Effector CD4-positive, alpha-beta T cell (primary cell): Measurements from ENCODE around the gene PDE10A.
"Not testable (repeated sequence)": the region's sequence is repeated elsewhere in the genome, so short reads cannot be mapped to it uniquely, and the experiment has no call there.

Source experiments
- DNase-seq: peaks from one replicate; pipeline ENCODE4 v3.0.0-alpha.2; 2020

Gene PDE10A

DNA sequence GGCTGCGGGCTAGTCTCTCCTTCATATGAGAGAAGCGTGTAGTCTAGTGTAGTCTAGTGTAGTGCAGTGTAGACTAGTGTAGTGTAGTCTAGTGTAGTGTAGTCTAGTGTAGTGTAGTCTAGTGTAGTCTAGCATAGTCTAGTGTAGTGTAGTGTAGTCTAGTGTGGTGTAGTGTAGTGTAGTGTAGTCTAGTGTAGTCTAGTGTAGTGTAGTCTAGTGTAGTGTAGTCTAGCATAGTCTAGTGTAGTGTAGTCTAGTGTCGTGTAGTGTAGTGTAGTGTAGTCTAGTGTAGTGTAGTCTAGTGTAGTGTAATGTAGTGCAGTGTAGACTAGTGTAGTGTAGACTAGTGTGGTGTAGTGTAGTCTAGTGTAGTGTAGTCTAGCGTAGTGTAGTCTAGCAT is 44.1 kb downstream of the PDE10A start:
- not testable (repeated sequence) for DNase-seq

GRCh38 chr6:165618241-165618640 is 44.8 kb downstream of the PDE10A start:
- DNase-seq, result no peak

DNA sequence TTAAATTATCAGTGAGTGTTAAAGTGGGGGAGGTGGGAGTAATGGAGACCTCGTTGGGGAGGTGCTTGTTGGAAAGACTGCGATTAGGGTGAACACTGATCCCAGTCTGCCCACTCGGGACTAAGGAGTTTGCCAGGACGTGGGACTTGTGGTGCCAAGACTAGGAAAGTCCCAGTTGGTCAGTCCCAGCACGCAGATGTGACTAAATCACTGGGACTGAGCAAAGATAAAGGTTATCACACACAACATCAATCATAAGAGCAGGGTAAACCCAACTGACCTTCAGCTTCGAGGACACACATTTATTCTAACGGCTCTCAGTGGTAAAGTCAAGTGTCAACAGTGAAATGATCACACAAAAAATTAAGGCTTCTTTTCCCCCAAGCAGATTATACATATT is 45.5 kb downstream of the PDE10A start:
- DNase-seq, result no peak

GRCh38 chr6:165616116-165616515 is 46.9 kb downstream of the PDE10A start:
- DNase-seq, result no peak

GRCh38 chr6:165615636-165616035 is 47.4 kb downstream of the PDE10A start:
- DNase-seq, result no peak

GRCh38 chr6:165611294-165611693 is 51.7 kb downstream of the PDE10A start:
- DNase-seq, result no peak

- DNase-seq, result not testable (repeated sequence)
These were observed 54.5 kb downstream of the PDE10A start for GRCh38 chr6:165608577-165608976.

DNA sequence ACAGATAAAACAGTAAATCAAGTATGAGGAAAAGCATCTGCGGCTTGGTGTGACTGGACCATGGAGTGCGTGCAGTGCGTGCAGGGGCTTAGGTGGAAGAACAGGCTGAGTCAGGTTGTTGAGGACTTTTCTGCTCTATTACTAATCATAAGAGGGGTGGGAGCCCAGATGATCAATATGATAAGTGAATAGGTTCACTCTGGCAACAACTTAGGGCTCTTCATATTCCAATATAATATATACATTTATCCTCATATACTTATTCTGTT is 56.4 kb downstream of the PDE10A start:
- no peak for DNase-seq

- no peak for DNase-seq
These were observed 56.9 kb downstream of the PDE10A start for GRCh38 chr6:165605901-165606739.

DNA sequence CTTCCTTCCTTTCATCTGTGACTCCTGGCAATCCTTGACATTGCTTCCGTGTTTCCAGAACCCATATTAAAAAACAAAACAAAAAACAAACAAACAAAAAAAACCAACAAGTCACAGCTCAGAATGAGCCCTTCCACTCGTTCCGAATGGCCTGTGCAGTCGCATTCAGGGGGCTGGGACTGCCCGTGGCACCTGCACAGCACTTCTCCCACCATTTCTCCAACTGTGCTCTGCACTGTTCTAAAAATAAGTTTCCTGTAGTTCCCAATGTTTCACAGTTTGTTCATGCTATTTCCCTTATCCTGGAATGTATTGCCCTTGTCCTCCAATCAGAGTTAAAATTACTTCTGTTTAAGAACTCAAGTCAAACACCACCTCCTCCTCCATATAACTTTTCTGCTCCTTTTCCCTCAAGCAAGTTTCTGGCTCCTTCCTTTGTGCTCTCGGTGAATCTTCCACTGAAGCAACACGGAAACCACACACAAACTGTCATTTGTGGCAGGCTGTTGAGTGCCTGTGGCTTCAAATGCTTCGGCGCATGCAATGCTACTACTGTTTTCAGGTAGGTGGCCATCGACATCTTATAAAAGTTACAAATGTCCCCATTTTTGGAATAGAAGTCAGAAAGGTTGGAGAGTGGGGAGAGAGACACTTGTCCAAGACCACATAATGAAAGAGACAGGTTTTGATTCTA is 57.7 kb downstream of the PDE10A start:
- DNase-seq, result no peak

GRCh38 chr6:165602291-165602690 is 60.8 kb downstream of the PDE10A start:
- no peak for DNase-seq

DNA sequence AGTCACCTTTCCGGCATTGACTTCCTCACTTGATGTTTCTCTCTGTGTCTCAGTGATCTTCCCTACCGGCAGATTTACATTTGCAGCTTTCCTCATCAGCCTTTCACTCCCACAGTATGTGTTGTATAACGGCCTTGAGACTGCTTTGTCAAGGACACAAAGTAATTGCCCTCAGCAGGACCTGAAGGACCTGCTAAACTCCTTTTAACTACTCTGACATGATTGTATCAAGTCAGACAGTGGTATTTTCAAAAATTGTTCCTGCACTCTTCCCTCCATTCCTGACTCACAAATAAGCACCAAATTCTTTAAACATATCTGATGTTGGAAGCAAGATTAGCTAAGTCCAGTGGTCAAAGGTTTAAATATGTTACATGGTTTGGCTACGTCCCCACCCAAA is 62.4 kb downstream of the PDE10A start:
- no peak for DNase-seq

DNA sequence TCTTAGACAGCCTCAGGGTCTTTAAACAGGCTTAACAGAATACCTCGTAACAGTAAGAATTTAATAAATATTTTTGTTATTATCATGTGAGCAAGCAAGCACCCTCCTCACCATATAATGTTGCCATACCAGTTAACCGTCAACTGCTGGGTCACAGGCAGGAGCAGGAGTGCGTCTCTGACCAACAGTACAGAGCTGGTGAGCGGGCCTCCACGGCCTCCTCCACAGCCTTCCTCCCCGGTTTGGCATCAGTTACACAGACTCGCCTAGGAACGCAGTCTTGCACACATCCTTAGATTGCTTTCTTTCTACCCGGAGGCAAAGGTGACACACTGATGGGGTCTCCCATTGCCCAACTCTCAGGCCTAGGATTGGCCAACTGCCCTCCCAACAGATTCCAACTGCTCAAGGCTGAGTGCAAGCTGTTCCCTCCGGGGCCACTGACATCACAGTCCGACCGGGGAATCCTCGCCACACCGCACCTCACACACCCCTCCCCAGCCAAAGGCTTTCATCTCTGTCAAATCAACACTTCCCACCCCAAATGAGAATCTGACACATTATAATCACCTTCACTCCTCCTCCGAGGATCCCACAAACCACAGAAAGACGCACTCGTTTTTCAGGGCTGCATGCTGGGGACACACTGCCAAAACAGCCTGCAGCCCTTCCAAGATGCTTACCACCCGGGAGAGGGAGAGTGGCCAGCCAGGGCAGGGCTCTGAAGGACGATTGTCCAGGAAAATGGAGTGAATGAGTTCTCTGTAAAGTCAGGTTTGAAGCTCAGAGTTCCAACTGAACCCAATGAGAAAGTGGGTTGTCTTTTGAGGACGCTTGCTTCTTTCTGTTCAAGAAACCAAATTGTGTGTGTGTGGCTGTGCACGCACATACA is 63.2 kb downstream of the PDE10A start:
- DNase-seq, result no peak

DNA sequence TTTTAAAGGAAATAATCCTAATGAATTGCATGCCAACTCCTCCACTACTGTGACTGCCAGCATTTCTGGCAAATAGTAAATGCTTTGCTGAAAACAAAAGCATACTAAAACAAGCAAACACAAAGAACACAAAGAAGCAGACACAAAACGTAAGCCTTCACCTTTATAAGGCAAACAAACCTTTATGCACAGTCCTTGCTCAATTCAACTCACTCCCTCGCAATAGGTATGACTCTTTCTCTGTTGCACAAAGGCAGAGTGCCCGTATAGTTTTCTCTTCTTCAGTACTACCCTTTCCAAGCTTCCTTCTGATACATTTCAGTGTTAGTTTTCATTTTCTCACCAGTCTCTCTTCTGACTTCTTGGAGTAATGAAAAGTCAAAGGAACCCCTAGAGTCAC is 63.9 kb downstream of the PDE10A start:
- DNase-seq, result no peak

DNA sequence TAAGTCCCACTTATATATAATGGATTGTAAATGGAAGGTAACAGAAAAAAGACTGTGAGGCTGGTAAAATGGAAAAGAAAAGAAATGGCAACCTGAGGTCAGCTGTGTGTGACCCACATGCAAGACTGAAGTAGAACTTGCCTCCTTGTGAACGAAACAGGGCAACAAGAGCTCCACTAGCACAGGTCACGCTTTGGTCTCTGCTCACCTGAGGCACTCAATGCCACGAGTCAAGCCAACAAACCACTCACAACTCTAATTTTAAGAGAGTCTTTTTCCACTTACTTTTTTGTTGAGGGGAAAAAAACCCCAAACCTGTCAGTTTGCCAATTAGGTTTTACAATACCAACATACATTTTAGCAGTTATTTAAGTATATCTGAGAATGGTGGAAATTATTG is 65.2 kb downstream of the PDE10A start:
- no peak for DNase-seq

DNA sequence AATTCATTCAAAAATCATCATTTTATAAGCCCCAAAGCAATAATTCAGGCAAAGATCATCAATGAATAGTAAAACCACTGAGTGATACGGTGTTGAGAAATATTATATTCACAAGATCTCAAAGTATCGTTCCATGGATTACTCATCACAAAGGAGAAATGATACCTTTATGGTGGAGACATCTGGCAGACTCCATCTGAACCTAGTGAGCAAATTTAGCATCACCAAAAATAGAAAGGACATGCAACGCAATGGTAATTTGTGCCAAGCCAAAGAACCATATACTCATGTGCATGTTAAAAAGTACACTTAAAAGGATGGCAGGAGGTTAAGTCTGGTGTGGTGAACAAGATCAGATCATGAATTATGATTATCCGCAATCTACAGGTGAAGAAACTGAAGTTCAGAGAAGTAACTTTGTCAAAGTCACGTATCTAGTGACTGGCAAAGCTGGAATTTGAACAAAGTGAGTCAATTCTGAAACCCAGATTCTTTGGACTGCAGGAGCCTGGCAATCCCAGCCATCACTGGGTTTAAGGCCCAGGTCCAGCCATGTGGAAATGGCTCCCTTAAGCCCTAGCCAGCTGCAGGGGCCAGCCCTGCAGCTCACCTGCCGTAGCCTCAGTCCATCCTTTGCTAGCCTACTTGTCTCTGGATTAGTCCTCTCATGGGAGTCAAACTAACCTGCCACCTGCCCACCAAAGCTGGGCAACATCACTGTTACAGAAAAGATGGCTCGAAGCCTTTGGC is 68.3 kb downstream of the PDE10A start:
- no peak for DNase-seq

GRCh38 chr6:165592947-165593346 is 70.1 kb downstream of the PDE10A start:
- not testable (repeated sequence) for DNase-seq

GRCh38 chr6:165588515-165588914 is 74.5 kb downstream of the PDE10A start:
- no peak for DNase-seq

GRCh38 chr6:165587206-165587605 is 75.8 kb downstream of the PDE10A start:
- no peak for DNase-seq

- DNase-seq, result no peak
These were observed 76.3 kb downstream of the PDE10A start for GRCh38 chr6:165586706-165587105.

DNA sequence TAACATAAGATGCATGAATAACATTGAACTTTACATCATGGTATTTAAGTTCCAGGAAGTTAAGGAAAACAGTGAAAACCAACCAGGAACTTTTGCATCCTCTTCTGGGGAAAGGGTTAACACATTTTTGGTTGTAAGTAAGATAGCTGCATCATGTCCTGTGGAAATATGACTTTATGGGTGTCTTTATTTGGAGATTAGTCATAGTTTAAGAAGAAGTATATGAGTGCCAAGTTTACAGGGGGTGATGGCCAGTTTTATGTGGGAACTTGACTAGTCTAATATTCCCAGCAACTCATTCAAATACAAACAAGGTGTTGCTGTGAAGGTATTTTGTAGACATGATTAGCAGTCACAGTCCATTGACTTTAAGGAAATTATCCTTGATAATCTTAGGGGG is 78.0 kb downstream of the PDE10A start:
- no peak for DNase-seq

GRCh38 chr6:165584541-165584940 is 78.5 kb downstream of the PDE10A start:
- no peak for DNase-seq

- DNase-seq, result no peak
These were observed 81.4 kb downstream of the PDE10A start for GRCh38 chr6:165581678-165582077.
